GM18868 (cell line): ENCODE data around the gene LRP3.
"Not testable (repeated sequence)": the region's sequence is repeated elsewhere in the genome, so short reads cannot be mapped to it uniquely, and the experiment has no call there.

ENCODE experiments used
- ATAC-seq: cut with Tn5 transposase; IDR thresholded peaks from one replicate; pipeline ENCODE4 v1.9.1; 2021; ENCODE audit warnings: mild to moderate bottlenecking, moderate library complexity; ENCODE audit not compliant: unreplicated experiment

The LRP3 gene

GRCh38 chr19:33215438-33216197, 21.5 kb downstream of the LRP3 start:
- no peak for ATAC-seq

GRCh38 chr19:33216198-33216830, 22.2 kb downstream of the LRP3 start:
- ATAC-seq: no peak

- no peak for ATAC-seq
Measured at GRCh38 chr19:33217881-33218280, 23.8 kb downstream of the LRP3 start.

GRCh38 chr19:33219261-33219815, 25.2 kb downstream of the LRP3 start:
- ATAC-seq: no peak

- ATAC-seq: no peak
Measured at GRCh38 chr19:33220115-33220514, 26.0 kb downstream of the LRP3 start.

- ATAC-seq: no peak
Measured at GRCh38 chr19:33220735-33221134, 26.6 kb downstream of the LRP3 start.

GRCh38 chr19:33221638-33222037, 27.5 kb downstream of the LRP3 start:
- no peak for ATAC-seq

GRCh38 chr19:33222255-33222654, 28.1 kb downstream of the LRP3 start:
- not testable (repeated sequence) for ATAC-seq

- no peak for ATAC-seq
Measured at GRCh38 chr19:33224694-33225457, 30.7 kb downstream of the LRP3 start.

- ATAC-seq: no peak
Measured at GRCh38 chr19:33225458-33225926, 31.4 kb downstream of the LRP3 start, which contains the start of gene SLC7A10. SLC7A10 (minus strand) TSS chr19:33225850; CDS start chr19:33225703, 147 bp downstream.

GRCh38 chr19:33226550-33227241, 32.6 kb downstream of the LRP3 start:
- no peak for ATAC-seq

GRCh38 chr19:33227242-33227650, 33.1 kb downstream of the LRP3 start:
- no peak for ATAC-seq

- no peak for ATAC-seq
Measured at GRCh38 chr19:33227870-33228599, 33.9 kb downstream of the LRP3 start.

GRCh38 chr19:33229962-33230361, 35.8 kb downstream of the LRP3 start:
- ATAC-seq: no peak

GRCh38 chr19:33231511-33231910, 37.4 kb downstream of the LRP3 start:
- no peak for ATAC-seq

- ATAC-seq: no peak
Measured at GRCh38 chr19:33232656-33233055, 38.5 kb downstream of the LRP3 start.

- no peak for ATAC-seq
Measured at GRCh38 chr19:33233056-33233873, 39.1 kb downstream of the LRP3 start.

- ATAC-seq: no peak
Measured at GRCh38 chr19:33234092-33234491, 40.0 kb downstream of the LRP3 start.

GRCh38 chr19:33234736-33235135, 40.6 kb downstream of the LRP3 start:
- no peak for ATAC-seq
